ENCODE results near the gene CSF3.
A peak's percentile ranks its signal among the peaks of the same experiment; 100 is the strongest.
"Not testable (repeated sequence)": the region's sequence is repeated elsewhere in the genome, so short reads cannot be mapped to it uniquely, and the experiment has no call there.

CSF3 gene

DNA sequence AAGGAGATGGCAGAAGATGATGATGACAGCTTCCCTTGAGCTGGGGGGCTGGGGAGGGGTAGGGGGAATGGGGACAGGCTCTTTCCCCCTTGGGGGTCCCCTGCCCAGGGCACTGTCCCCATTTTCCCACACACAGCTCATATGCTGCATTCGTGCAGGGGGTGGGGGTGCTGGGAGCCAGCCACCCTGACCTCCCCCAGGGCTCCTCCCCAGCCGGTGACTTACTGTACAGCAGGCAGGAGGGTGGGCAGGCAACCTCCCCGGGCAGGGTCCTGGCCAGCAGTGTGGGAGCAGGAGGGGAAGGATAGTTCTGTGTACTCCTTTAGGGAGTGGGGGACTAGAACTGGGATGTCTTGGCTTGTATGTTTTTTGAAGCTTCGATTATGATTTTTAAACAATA, 17.7 kb upstream of the CSF3 start:
- DNase-seq (ENCODE audit: low read depth) = no peak

DNA sequence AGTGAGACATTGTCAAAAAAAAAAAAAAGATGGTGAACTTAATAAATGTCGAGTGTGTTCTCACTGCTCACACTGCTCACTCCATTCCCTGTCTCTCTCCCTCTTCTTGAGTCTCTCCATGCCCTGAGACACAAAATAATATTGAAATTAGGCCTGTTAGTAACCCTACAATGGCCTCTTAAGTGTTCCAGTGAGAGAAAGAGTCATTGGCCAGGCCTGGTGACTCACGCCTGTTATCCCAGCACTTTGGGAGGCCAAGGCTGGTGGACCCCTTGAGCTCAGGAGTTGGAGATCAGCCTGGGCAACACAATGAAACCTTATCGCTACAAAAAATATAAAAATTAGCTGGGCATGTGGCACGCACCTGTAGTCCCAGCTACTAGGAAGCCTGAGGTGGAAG, 16.2 kb upstream of the CSF3 start:
- no peak for DNase-seq (ENCODE audit: low read depth)

GRCh38 chr17:40000161-40000560, 15.1 kb upstream of the CSF3 start:
- DNase-seq (ENCODE audit: low read depth) = no peak

DNA sequence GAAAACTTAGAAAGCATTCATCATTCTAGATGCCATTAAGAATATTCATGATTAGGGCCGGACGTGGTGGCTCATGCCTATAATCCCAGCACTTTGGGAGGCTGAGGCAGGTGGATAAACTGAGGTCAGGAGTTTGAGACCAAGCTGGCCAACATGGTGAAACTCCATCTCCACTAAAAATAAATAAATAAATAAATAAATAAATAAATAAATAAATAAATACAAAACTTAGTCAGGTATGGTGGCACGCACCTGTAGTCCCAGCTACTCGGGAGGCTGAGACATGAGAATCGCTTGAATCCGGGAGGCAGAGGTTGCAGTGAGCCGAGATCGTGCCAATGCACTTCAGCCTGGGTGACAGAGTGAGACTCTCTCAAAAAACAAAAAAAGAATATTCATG, 13.9 kb upstream of the CSF3 start:
- not testable (repeated sequence) for DNase-seq (ENCODE audit: low read depth)

- DNase-seq (ENCODE audit: low read depth) = no peak
Measured at GRCh38 chr17:40004072-40004471, 11.2 kb upstream of the CSF3 start.

GRCh38 chr17:40004712-40005111, 10.5 kb upstream of the CSF3 start:
- DNase-seq (ENCODE audit: low read depth) = no peak

GRCh38 chr17:40005520-40005919, 9.7 kb upstream of the CSF3 start:
- DNase-seq (ENCODE audit: low read depth) = no peak

DNA sequence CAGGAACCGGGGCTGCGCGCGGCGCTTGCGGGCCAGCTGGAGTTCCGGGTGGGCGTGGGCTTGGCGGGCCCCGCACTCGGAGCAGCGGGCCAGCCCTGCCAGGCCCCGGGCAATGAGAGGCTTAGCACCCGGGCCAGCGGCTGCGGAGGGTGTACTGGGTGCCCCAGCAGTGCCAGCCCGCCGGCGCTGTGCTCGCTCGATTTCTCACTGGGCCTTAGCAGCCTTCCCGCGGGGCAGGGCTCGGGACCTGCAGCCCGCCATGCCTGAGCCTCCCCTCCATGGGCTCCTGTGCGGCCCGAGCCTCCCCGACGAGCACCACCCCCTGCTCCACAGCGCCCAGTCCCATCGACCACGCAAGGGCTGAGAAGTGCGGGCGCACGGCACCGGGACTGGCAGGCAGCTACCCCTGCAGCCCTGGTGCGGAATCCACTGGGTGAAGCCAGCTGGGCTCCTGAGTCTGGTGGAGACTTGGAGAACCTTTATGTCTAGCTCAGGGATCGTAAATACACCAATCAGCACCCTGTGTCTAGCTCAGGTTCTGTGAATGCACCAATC, 4.2 kb upstream of the CSF3 start:
- not testable (repeated sequence) for DNase-seq (ENCODE audit: low read depth)

DNA sequence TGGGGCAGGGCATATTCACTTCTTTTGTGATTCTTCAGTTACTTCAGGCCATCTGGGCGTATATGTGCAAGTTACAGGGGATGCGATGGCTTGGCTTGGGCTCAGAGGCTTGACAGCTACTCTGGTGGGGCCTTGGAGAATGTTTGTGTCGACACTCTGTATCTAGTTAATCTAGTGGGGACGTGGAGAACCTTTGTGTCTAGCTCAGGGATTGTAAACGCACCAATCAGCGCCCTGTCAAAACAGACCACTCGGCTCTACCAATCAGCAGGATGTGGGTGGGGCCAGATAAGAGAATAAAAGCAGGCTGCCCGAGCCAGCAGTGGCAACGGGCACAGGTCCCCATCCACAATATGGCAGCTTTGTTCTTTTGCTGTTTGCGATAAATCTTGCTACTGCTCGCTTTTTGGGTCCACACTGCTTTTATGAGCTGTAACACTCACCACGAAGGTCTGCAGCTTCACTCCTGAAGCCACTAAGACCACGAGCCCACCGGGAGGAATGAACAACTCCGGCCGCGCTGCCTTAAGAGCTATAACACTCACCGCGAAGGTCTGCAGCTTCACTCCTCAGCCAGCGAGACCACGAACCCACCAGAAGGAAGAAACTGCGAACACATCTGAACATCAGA, 3.1 kb upstream of the CSF3 start:
- DNase-seq (ENCODE audit: low read depth) = not testable (repeated sequence)

- no peak for DNase-seq (ENCODE audit: low read depth)
Measured at GRCh38 chr17:40014375-40014980, 762 bp upstream of the CSF3 start.

DNA sequence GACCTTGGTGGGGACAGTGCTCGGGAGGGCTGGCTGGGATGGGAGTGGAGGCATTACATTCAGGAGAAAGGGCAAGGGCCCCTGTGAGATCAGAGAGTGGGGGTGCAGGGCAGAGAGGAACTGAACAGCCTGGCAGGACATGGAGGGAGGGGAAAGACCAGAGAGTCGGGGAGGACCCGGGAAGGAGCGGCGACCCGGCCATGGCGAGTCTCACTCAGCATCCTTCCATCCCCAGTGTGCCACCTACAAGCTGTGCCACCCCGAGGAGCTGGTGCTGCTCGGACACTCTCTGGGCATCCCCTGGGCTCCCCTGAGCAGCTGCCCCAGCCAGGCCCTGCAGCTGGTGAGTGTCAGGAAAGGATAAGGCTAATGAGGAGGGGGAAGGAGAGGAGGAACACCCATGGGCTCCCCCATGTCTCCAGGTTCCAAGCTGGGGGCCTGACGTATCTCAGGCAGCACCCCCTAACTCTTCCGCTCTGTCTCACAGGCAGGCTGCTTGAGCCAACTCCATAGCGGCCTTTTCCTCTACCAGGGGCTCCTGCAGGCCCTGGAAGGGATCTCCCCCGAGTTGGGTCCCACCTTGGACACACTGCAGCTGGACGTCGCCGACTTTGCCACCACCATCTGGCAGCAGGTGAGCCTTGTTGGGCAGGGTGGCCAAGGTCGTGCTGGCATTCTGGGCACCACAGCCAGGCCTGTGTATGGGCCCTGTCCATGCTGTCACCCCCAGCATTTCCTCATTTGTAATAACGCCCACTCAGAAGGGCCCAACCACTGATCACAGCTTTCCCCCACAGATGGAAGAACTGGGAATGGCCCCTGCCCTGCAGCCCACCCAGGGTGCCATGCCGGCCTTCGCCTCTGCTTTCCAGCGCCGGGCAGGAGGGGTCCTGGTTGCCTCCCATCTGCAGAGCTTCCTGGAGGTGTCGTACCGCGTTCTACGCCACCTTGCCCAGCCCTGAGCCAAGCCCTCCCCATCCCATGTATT, 1.1 kb downstream of the CSF3 start:
- no peak for DNase-seq (ENCODE audit: low read depth)

DNA sequence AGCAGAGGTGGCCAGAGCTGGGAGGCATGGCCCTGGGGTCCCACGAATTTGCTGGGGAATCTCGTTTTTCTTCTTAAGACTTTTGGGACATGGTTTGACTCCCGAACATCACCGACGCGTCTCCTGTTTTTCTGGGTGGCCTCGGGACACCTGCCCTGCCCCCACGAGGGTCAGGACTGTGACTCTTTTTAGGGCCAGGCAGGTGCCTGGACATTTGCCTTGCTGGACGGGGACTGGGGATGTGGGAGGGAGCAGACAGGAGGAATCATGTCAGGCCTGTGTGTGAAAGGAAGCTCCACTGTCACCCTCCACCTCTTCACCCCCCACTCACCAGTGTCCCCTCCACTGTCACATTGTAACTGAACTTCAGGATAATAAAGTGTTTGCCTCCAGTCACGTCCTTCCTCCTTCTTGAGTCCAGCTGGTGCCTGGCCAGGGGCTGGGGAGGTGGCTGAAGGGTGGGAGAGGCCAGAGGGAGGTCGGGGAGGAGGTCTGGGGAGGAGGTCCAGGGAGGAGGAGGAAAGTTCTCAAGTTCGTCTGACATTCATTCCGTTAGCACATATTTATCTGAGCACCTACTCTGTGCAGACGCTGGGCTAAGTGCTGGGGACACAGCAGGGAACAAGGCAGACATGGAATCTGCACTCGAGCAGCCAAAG, 2.3 kb downstream of the CSF3 start:
- no peak for DNase-seq (ENCODE audit: low read depth)

DNA sequence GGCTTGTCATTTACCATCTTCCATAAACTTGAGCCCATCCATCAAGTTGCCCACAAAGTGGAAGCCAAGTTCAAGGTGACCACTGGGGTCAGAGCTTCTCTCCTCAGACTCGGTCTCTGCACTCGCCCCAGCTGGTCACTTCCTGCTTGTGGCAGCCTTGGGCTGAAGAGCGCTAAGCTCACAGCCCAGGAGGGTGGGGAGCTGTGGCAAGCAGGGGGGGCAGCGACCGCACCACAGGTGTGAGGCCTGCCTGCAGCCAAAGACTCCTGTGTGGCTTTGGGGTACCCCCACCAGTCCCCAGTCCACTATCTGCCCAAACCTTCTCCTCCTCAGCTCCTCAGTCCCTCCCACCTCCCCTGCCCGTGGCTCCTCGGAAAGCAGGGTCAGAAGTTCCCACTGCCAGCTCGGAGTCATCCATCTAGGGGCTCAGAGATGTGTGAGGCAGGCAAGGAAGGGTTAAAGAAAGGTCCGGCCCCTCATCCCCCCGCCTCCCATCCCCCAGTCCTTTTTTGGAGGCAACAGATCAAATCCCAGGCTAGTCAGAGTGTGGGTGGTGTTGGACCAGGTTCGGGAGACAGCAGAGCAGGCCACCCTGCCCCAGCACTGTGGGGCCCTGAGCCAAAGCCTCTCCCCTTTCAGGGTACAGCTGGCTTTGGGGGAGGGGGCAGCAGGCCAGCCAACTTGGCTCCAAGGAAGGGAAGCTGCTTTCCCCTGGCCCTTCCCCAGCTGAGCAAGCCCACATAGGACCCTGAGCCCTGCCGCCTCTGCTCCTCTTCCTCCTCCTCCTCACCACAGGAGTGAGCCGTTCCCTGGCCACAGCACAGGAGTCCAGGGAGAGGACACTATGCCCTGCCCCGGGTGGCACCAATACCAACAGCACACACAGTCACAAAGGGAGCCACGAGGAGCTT, 3.2 kb downstream of the CSF3 start:
- DNase-seq (ENCODE audit: low read depth) = no peak

DNA sequence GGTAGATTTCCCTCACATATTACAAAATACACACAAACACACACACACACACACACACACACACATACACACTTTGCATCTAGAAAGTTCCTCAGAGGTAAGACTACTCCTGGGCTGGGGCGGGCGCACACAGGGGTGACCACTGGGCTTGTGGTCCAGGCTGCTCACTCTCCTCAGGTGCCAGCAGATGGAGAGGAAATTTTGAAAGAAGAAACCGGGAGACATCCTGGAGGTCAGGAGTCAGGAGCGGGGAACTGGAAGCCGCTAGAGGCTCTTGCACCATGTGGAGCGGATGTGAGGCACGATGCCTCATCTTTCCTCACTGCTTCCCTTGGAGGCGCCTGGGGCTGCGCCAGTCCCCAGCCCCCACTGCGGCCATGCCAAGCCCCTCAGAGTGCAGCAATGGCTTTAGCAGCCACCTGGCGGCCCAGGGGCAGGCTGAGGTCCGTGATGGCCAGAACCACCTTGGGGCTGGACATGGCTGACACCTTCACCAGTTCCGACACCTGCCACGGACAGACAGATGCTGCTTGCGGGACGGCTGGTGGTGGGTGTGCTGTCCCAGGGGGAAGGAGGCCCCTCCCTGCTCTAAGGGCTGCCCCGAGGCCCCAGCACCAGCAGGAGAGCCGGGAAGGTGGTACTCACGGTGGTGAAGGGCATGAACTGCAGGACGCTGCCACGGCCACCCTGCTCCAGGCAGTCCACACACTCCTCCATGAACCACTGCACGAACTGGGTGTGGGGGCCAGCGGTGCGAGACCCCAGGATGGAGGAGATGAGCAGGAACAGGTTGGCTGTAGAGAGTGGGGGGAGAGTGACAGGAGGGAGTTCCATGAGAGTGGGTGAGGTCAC, 4.1 kb downstream of the CSF3 start:
- DNase-seq (ENCODE audit: low read depth) = peak; percentile 74

- DNase-seq (ENCODE audit: low read depth) = no peak
Measured at GRCh38 chr17:40020146-40020545, 4.9 kb downstream of the CSF3 start.

DNA sequence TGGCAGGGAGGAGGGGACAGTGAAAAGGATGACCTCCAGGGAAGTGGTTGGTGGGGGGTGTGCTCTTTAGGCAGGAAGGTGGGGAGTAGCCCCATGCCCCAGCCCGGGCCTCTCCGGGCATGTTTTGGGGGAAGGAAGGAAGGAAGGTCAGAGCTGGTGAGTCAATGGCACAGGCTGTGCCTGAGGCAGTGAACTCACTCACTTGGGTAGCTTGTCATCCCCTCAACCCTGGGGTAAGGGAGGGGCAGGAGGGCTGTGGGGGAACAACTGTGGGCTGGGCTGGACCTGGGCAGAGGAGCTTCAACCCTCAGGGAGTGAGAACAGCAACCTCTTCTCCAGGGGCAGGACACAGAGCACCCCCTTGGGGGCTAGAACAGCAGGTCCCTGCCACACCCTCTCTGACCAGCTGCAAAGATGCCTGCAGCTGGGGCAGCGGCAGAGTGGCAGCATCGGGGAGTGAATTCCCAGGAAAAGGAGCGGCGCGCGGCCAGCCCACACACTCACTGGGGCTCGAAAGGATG, 6.3 kb downstream of the CSF3 start:
- peak; percentile 76 for DNase-seq (ENCODE audit: low read depth)

- DNase-seq (ENCODE audit: low read depth) = no peak
Measured at GRCh38 chr17:40022497-40022896, 7.3 kb downstream of the CSF3 start.

DNA sequence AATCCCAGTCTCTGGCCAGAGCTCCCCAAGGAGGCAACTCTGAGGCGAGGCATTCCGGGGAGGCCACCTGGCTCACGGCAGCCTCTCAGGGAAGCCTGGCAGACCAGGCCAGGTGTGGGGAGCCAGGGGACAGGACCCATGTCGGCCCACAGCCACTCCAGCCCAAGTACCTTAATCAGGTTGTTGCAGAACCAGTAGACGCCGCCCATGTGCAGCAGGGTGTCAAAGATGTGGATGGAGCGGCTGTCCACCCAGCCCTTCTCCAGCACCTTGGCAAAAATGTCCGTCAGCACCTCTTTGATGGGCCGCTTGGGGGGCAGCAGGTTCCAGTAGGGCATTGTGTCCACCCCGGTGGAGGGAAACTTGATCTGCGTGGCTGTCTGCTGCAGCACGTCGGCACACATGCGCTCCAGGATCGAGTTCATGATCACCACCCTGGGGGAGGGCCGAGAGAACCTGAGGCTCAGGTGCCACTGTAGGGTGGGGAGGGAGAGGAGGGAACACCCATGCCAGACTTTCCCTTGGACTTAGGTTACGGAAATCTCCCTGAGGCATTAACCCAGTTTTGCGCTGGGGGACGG, 7.8 kb downstream of the CSF3 start:
- DNase-seq (ENCODE audit: low read depth) = no peak

GRCh38 chr17:40023590-40024292, 8.5 kb downstream of the CSF3 start:
- DNase-seq (ENCODE audit: low read depth) = no peak

All from fibroblast of gingiva (primary cell).